Measurements from ENCODE around the gene GORASP1.

Gene GORASP1

DNA sequence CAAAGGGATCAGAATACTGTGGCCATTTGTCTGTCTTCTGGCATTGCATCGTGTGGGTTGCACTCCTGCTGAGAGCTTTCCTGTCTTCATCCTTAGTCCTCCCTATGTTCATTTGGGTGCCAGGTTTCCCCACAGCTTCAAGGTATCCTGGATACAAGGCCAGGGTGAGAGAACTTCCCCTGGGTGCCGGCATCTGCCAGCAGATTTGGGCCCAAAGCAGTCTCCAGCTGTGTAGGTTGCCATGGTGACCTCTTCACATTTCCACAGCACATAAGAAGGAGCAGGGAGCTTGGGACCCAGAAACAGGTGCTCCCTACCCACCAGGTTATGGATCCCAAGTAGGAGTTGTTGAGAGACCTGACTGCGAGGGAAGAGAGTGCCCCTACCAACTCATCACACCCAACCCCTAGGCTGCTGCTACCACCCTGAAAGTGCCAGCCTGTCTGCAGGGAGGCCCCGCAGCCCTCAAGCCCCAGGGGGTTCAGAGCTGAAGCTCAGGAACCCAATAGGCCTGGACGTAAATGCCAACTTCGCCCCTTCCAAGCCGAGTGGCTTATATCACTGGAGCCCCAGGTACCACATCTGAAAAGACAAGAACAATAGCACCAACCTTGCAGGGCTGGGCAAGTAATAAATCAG, 20.0 kb upstream of the GORASP1 start:
- Histone ChIP-seq H3K4me1 (ENCODE audit: low read depth, poor library complexity, severe bottlenecking) (no peaks in the 10 kb centered on the region), H4K20me1 (ENCODE audit: insufficient read depth) (no peaks in the 10 kb centered on the region), H3K27ac (no peak overlapping the region), H3K79me2 (ENCODE audit: insufficient read depth, low read depth) (no peaks in the 10 kb centered on the region), H3K27me3 (ENCODE audit: insufficient read depth, low read depth) (no peaks in the 10 kb centered on the region), H3K4me2 (no peak overlapping the region), H3K36me3 (ENCODE audit: insufficient read depth) (no peaks in the 10 kb centered on the region), H3K9ac (no peak overlapping the region), H2AFZ (ENCODE audit: low read depth) (no peak overlapping the region), H3K4me3 (IDR thresholded peaks at IDR 0.05; ENCODE audit: insufficient read depth, low read depth, low read length) (no peak overlapping the region)
- TF ChIP-seq CTCF (conservative IDR thresholded peaks at IDR 0.05; ENCODE audit: low read depth, low read length), result no peak

- Histone ChIP-seq H3K4me2 (no peak overlapping the region), H2AFZ (ENCODE audit: low read depth) (no peak overlapping the region), H3K79me2 (ENCODE audit: insufficient read depth, low read depth) (no peaks in the 10 kb centered on the region), H3K27me3 (ENCODE audit: insufficient read depth, low read depth) (no peaks in the 10 kb centered on the region), H3K9ac (no peak overlapping the region), H3K4me3 (IDR thresholded peaks at IDR 0.05; ENCODE audit: insufficient read depth, low read depth, low read length) (no peak overlapping the region), H3K4me1 (ENCODE audit: low read depth, poor library complexity, severe bottlenecking) (no peaks in the 10 kb centered on the region), H3K27ac (no peak overlapping the region), H3K36me3 (ENCODE audit: insufficient read depth) (no peaks in the 10 kb centered on the region), H4K20me1 (ENCODE audit: insufficient read depth) (no peaks in the 10 kb centered on the region)
- TF ChIP-seq CTCF (conservative IDR thresholded peaks at IDR 0.05; ENCODE audit: low read depth, low read length), result no peak
These were observed 19.2 kb upstream of the GORASP1 start for GRCh38 chr3:39126532-39127071.

- H3K27me3 ChIP-seq (ENCODE audit: insufficient read depth, low read depth), result no peaks in the 10 kb centered on the region
- H3K4me2 ChIP-seq, result no peak overlapping the region
- H3K9ac ChIP-seq, result no peak overlapping the region
- H3K36me3 ChIP-seq (ENCODE audit: insufficient read depth), result no peaks in the 10 kb centered on the region
- no peak overlapping the region for H3K4me3 ChIP-seq (IDR thresholded peaks at IDR 0.05; ENCODE audit: insufficient read depth, low read depth, low read length)
- H3K4me1 ChIP-seq (ENCODE audit: low read depth, poor library complexity, severe bottlenecking), result no peaks in the 10 kb centered on the region
- no peak overlapping the region for H3K27ac ChIP-seq
- no peak for TF ChIP-seq CTCF (conservative IDR thresholded peaks at IDR 0.05; ENCODE audit: low read depth, low read length)
- no peaks in the 10 kb centered on the region for H4K20me1 ChIP-seq (ENCODE audit: insufficient read depth)
- no peaks in the 10 kb centered on the region for H3K79me2 ChIP-seq (ENCODE audit: insufficient read depth, low read depth)
- H2AFZ ChIP-seq (ENCODE audit: low read depth), result no peak overlapping the region
These were observed 18.5 kb upstream of the GORASP1 start for GRCh38 chr3:39125841-39126500.

- Histone ChIP-seq H3K27ac (no peak overlapping the region), H3K79me2 (ENCODE audit: insufficient read depth, low read depth) (no peaks in the 10 kb centered on the region), H3K9ac (no peak overlapping the region), H3K4me1 (ENCODE audit: low read depth, poor library complexity, severe bottlenecking) (no peaks in the 10 kb centered on the region), H3K4me3 (IDR thresholded peaks at IDR 0.05; ENCODE audit: insufficient read depth, low read depth, low read length) (no peak overlapping the region), H4K20me1 (ENCODE audit: insufficient read depth) (no peaks in the 10 kb centered on the region), H2AFZ (ENCODE audit: low read depth) (no peak overlapping the region), H3K36me3 (ENCODE audit: insufficient read depth) (no peaks in the 10 kb centered on the region), H3K27me3 (ENCODE audit: insufficient read depth, low read depth) (no peaks in the 10 kb centered on the region), H3K4me2 (no peak overlapping the region)
- no peak for TF ChIP-seq CTCF (conservative IDR thresholded peaks at IDR 0.05; ENCODE audit: low read depth, low read length)
These were observed 17.7 kb upstream of the GORASP1 start for GRCh38 chr3:39124876-39125840.

All from KMS-11 (cell line).